B cell (primary cell): Measurements from ENCODE around the gene PAMR1. TPM values are rescaled to one million over a fixed set of nuclear protein-coding genes. Genes with fewer than 3 reads are reported as not detected.

Experiments
- ATAC-seq: fragments of 200-7000 bp; cut with Tn5 transposase; one replicate; pipeline ENCODE4 v1.10.0; 2021; ENCODE audit warnings: low read depth, mild to moderate bottlenecking, moderate number of reproducible peaks, moderate library complexity
- CTCF ChIA-PET: fragments of 350-600 bp; sonication (Branson Sonifier 250); formaldehyde crosslinking; loops from one replicate; lab custom pipeline; 2021; ENCODE audit warnings: antibody characterized with exemption, inconsistent platforms; lab: Charles Lee
- POLR2A ChIA-PET: fragments of 350-600 bp; sonication (Branson Sonifier 250); formaldehyde crosslinking; loops from one replicate; lab custom pipeline; 2021; ENCODE audit warnings: antibody characterized with exemption; lab: Charles Lee
- DNase-seq: peaks from one replicate; pipeline ENCODE4 v3.0.0; 2013
- H2AFZ ChIP-seq: 2 replicates; pipeline ENCODE4 v1.6.1; 2012; ENCODE audit warnings: mild to moderate bottlenecking, low read depth, low read length; ENCODE audit not compliant: insufficient read depth, poor library complexity, severe bottlenecking
- H3K27ac ChIP-seq, 2 donors: 1 replicate in 1 of 2; 2 replicates in 1 of 2; pipeline ENCODE4 v1.5.1; 2012 to 2013; ENCODE audit warnings: low read length in 2 of 2, mild to moderate bottlenecking in 2 of 2, moderate library complexity in 1 of 2
- H3K27me3 ChIP-seq, 4 experiments: fragments of 200-600 bp in 1 of 4; sonication (generic) in 1 of 4; replicated peaks in 1 of 4; 1 replicate in 2 of 4; 2 replicates in 2 of 4; pipeline versions ENCODE4 v1.6.1 to v1.7.0; 2013 to 2016; ENCODE audit warnings: low read length in 3 of 4, mild to moderate bottlenecking in 2 of 4, mixed read lengths in 1 of 4, moderate library complexity in 1 of 4; ENCODE audit not compliant: insufficient read depth in 4 of 4, control insufficient read depth in 3 of 4; ENCODE audit errors: control extremely low read depth in 1 of 4
- H3K36me3 ChIP-seq, 2 experiments: replicated peaks in 1 of 2; 1 replicate in 1 of 2; 2 replicates in 1 of 2; pipeline versions ENCODE4 v1.6.1 to v1.7.1; 2013; ENCODE audit warnings: low read length in 1 of 2; ENCODE audit not compliant: insufficient read depth in 2 of 2, control insufficient read depth in 1 of 2; ENCODE audit errors: control extremely low read depth in 1 of 2, extremely low read depth in 1 of 2
- H3K4me1 ChIP-seq, 2 donors: fragments of 200-600 bp in 1 of 2; sonication (generic) in 1 of 2; 1 replicate in 1 of 2; 2 replicates in 1 of 2; pipeline versions ENCODE4 v1.5.1 to v1.6.1; 2013 to 2017; ENCODE audit warnings: low read length in 2 of 2; ENCODE audit not compliant: control insufficient read depth in 2 of 2, insufficient read depth in 2 of 2
- H3K4me2 ChIP-seq: replicated peaks from 2 replicates; pipeline ENCODE3; 2012; ENCODE audit warnings: mild to moderate bottlenecking, low read depth, low read length; ENCODE audit not compliant: poor library complexity, severe bottlenecking
- H3K4me3 ChIP-seq, 5 experiments: fragments of 200-600 bp in 1 of 5; sonication (generic) in 1 of 5; 1 replicate in 3 of 5; 2 replicates in 2 of 5; pipeline versions ENCODE4 v1.5.1 to v1.7.0; 2011 to 2016; ENCODE audit warnings: low read length in 4 of 5, mild to moderate bottlenecking in 4 of 5, low read depth in 2 of 5, control low read depth in 1 of 5, moderate library complexity in 1 of 5; ENCODE audit not compliant: insufficient read depth in 1 of 5; ENCODE audit errors: control extremely low read depth in 1 of 5, extremely low read depth in 1 of 5
- H3K79me2 ChIP-seq: fragments of 200-600 bp; sonication (generic); one replicate; pipeline ENCODE4 v1.6.0; 2016; ENCODE audit warnings: low read length; ENCODE audit not compliant: control insufficient read depth, insufficient read depth
- H3K9ac ChIP-seq: fragments of 200-600 bp; sonication (generic); 2 replicates; pipeline ENCODE4 v1.6.1; 2017; ENCODE audit warnings: mild to moderate bottlenecking, low read length, moderate library complexity
- H3K9me3 ChIP-seq, 3 donors: one replicate each; pipeline versions ENCODE4 v1.6.1 to v1.7.1; 2013; ENCODE audit warnings: low read length in 2 of 3; ENCODE audit not compliant: control insufficient read depth in 2 of 3, insufficient read depth in 1 of 3; ENCODE audit errors: control extremely low read depth in 1 of 3
- H4K20me1 ChIP-seq: 2 replicates; pipeline ENCODE4 v1.6.0; 2012; ENCODE audit warnings: mild to moderate bottlenecking, low read length; ENCODE audit not compliant: insufficient read depth, control insufficient read depth, poor library complexity, severe bottlenecking
- H3K27ac Mint-ChIP-seq: one replicate; pipeline ENCODE4 v1.8.0; 2021; ENCODE audit warnings: mixed read lengths
- H3K27me3 Mint-ChIP-seq: one replicate; pipeline ENCODE4 v1.8.0; 2021; ENCODE audit warnings: mixed read lengths
- H3K4me1 Mint-ChIP-seq: one replicate; pipeline ENCODE4 v1.8.0; 2021; ENCODE audit warnings: mixed read lengths
- H3K4me3 Mint-ChIP-seq: one replicate; pipeline ENCODE4 v1.8.0; 2021; ENCODE audit warnings: mixed read lengths
- H3K9me3 Mint-ChIP-seq: one replicate; pipeline ENCODE4 v1.8.0; 2022; ENCODE audit warnings: mixed read lengths; ENCODE audit not compliant: insufficient read depth
- EZH2 ChIP-seq: IDR thresholded peaks from 2 replicates; pipeline ENCODE4 v1.6.1; 2012; ENCODE audit warnings: borderline replicate concordance, low read depth, mild to moderate bottlenecking, moderate library complexity, low read length; ENCODE audit not compliant: insufficient read depth, poor library complexity, severe bottlenecking
- WGBS: methylation state at CpG from one replicate; pipeline ENCODE4 v1.1.5; 2013; ENCODE audit warnings: missing lambda C conversion rate; ENCODE audit not compliant: insufficient coverage; 5-methylcytosine and 5-hydroxymethylcytosine counted together
- intact Hi-C: fragments of 100-400 bp; cut with micrococcal nuclease; formaldehyde crosslinking; loops from one replicate; pipeline ENCODE4 v1.10.0; 2022
- polyA plus RNA-seq: library from polyadenylated mRNA; depleted of rRNA; stranded (reverse); fragments of >200 nt; gene quantifications from 2 replicates; pipeline ENCODE4 v1.2.3, GENCODE V29; 2012
- total RNA-seq, 2 donors: library from RNA; stranded (reverse); fragments of 120-200 nt in 1 of 2; gene quantifications; 1 replicate in 1 of 2; 2 replicates in 1 of 2; pipeline versions ENCODE4 v1.2.3 to v1.2.4, GENCODE V29; 2013 to 2022
- TF ChIP-seq, protein P1 (sequence below): fragments of 200-600 bp; IDR thresholded peaks from one replicate; pipeline ENCODE4 v1.8.0; 2022; ENCODE audit warnings: antibody characterized with exemption, mild to moderate bottlenecking

Gene PAMR1
- total and polyA plus RNA-seq, 2 donors (not counting 1 experiment from before 2014, with no cell fraction given), result not detected

DNA sequence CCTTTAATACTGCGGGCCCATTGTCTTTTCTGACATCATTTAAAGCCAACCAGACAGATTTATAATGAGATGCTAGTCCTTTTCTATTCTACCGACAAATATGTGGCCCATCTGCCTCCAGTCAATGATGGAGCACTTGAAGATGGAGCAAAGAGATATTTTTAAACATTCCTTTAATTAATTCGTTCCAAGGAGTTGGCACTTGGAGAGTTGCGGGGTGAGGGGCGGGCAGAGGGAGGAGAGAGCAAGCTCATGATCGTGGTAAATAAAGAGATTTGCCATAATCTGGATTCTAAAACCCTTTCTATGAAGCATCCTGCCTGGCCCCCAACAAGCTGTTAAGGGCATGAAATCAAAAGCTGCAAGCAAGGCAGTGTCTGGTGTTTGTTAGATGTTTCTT is 111.1 kb downstream of the PAMR1 start:
- Mint-ChIP-seq H3K27me3 (peaks cover 62% of the 10 kb centered on the region), H3K4me3 (no peak overlapping the region), H3K27ac (no peak overlapping the region), H3K4me1 (peaks cover 3% of the 10 kb centered on the region), H3K9me3 (no peaks in the 10 kb centered on the region)
- Histone ChIP-seq H2AFZ (no peak overlapping the region), H3K9ac (no peak overlapping the region), H3K4me1 (peaks cover 8 to 9% of the 10 kb centered on the region in 2 donors), H3K27me3 (peaks cover 0 to 22% (median 18%) of the 10 kb centered on the region in 4 experiments), H4K20me1 (no peaks in the 10 kb centered on the region), H3K36me3 (no peaks in the 10 kb centered on the region), H3K79me2 (no peaks in the 10 kb centered on the region), H3K4me2 (no peak overlapping the region), H3K9me3 (no peaks in the 10 kb centered on the region), H3K27ac (no peak overlapping the region), H3K4me3 (no peak overlapping the region)
- CTCF ChIA-PET, result interaction anchor here (1.0 kb wide), 1 partner anchor 215 kb away, joined by 3 read pairs; no protein-coding TSS in a partner anchor
- no CpG with 5 or more reads among the region's 6 CpGs for WGBS
- TF ChIP-seq, protein P1, sequence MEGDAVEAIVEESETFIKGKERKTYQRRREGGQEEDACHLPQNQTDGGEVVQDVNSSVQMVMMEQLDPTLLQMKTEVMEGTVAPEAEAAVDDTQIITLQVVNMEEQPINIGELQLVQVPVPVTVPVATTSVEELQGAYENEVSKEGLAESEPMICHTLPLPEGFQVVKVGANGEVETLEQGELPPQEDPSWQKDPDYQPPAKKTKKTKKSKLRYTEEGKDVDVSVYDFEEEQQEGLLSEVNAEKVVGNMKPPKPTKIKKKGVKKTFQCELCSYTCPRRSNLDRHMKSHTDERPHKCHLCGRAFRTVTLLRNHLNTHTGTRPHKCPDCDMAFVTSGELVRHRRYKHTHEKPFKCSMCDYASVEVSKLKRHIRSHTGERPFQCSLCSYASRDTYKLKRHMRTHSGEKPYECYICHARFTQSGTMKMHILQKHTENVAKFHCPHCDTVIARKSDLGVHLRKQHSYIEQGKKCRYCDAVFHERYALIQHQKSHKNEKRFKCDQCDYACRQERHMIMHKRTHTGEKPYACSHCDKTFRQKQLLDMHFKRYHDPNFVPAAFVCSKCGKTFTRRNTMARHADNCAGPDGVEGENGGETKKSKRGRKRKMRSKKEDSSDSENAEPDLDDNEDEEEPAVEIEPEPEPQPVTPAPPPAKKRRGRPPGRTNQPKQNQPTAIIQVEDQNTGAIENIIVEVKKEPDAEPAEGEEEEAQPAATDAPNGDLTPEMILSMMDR, result no peak
- TF ChIP-seq EZH2, result no peak
- no peak for ATAC-seq
- intact Hi-C loops, result loop anchor here (5.0 kb wide), 1 partner anchor 487 kb away; no protein-coding TSS in a partner anchor
- DNase-seq, result no peak
- POLR2A ChIA-PET, result no interaction called here

DNA sequence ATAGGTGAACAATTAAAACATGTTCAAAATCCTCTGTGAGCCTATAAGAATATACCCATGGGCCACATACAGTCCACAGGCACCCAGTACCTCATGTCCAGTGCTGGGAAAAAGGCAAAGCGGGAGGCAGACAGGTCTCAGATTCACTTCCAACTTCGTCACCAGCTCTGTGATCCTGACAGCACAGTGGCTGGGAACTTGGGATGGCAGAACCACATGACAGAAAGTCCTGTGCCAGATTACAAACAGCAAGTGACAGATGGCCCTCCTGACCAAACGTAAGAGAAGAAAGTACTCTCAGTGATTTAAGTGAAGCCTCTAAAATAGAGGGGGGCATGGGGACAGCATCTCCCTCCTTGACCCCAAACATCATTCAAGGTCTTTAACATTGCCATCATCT is 111.8 kb downstream of the PAMR1 start:
- ATAC-seq, result no peak
- intact Hi-C loops, result loop anchor here (5.0 kb wide), 1 partner anchor 486 kb away; no protein-coding TSS in a partner anchor
- H3K4me1 Mint-ChIP-seq, result peaks cover 3% of the 10 kb centered on the region
- H3K36me3 ChIP-seq, result no peaks in the 10 kb centered on the region
- H3K27ac ChIP-seq, result no peak overlapping the region
- no peak overlapping the region for H3K9ac ChIP-seq
- H2AFZ ChIP-seq, result no peak overlapping the region
- no peak overlapping the region for H3K27ac Mint-ChIP-seq
- ChIA-PET CTCF (no interaction called here), POLR2A (no interaction called here)
- no peaks in the 10 kb centered on the region for H4K20me1 ChIP-seq
- peaks cover 0 to 23% (median 17%) of the 10 kb centered on the region in 4 experiments for H3K27me3 ChIP-seq
- peaks cover under 1 to 4% of the 10 kb centered on the region in 2 donors for H3K4me1 ChIP-seq
- no peak for DNase-seq
- H3K4me3 ChIP-seq, result no peak overlapping the region
- no peaks in the 10 kb centered on the region for H3K79me2 ChIP-seq
- TF ChIP-seq, protein P1, result no peak
- TF ChIP-seq EZH2, result no peak
- no peaks in the 10 kb centered on the region for H3K9me3 ChIP-seq
- H3K9me3 Mint-ChIP-seq, result no peaks in the 10 kb centered on the region
- WGBS, result 74% methylated on average over 2 of the region's 3 CpGs
- H3K4me2 ChIP-seq, result no peak overlapping the region
- H3K27me3 Mint-ChIP-seq, result peaks cover 61% of the 10 kb centered on the region
- H3K4me3 Mint-ChIP-seq, result no peak overlapping the region
